Stimulated activated naive CD8-positive, alpha-beta T cell treated with anti-CD3 and anti-CD28 coated beads, Interleukin-15, amount 100 ng/mL, for 72 hours (primary cell): ENCODE data around the gene COL19A1.

Source experiments
- ATAC-seq: fragments of 150-1000 bp; cut with Tn5 transposase; 2 replicates; pipeline ENCODE4 v1.10.0; 2021; ENCODE audit warnings: mild to moderate bottlenecking, moderate library complexity
- DNase-seq, 2 donors: peaks; one replicate each; pipeline ENCODE4 v3.0.0; 2021 to 2022
- H3K27ac Mint-ChIP-seq, 2 donors: one replicate each; pipeline ENCODE4 v1.8.0; 2022; ENCODE audit warnings: mild to moderate bottlenecking in 2 of 2, mixed read lengths in 2 of 2, moderate library complexity in 2 of 2
- H3K27me3 Mint-ChIP-seq: one replicate; pipeline ENCODE4 v1.8.0; 2022; ENCODE audit warnings: mixed read lengths
- H3K4me1 Mint-ChIP-seq: one replicate; pipeline ENCODE4 v1.8.0; 2022; ENCODE audit warnings: mild to moderate bottlenecking, mixed read lengths
- H3K4me3 Mint-ChIP-seq, 2 donors: one replicate each; pipeline ENCODE4 v1.8.0; 2022; ENCODE audit warnings: mild to moderate bottlenecking in 2 of 2, mixed read lengths in 2 of 2, moderate library complexity in 1 of 2
- H3K9me3 Mint-ChIP-seq, 2 donors: one replicate each; pipeline ENCODE4 v1.8.0; 2022; ENCODE audit warnings: mixed read lengths in 2 of 2

Gene COL19A1

GRCh38 chr6:69846770-69847491 is 19.4 kb upstream of the COL19A1 start:
- no peaks in the 10 kb centered on the region for H3K4me1 Mint-ChIP-seq
- no peak for DNase-seq
- ATAC-seq = no peak
- H3K27ac Mint-ChIP-seq = no peak overlapping the region
- H3K27me3 Mint-ChIP-seq = peaks cover 15% of the 10 kb centered on the region
- no peaks in the 10 kb centered on the region for H3K9me3 Mint-ChIP-seq
- H3K4me3 Mint-ChIP-seq = no peak overlapping the region

- Mint-ChIP-seq H3K27me3 (peaks cover 16% of the 10 kb centered on the region), H3K4me3 (no peak overlapping the region)
- no peak for ATAC-seq
These were observed 18.9 kb upstream of the COL19A1 start for GRCh38 chr6:69847492-69847788.

GRCh38 chr6:69848552-69848951 is 17.8 kb upstream of the COL19A1 start:
- peaks cover 16% of the 10 kb centered on the region for H3K27me3 Mint-ChIP-seq
- no peak for DNase-seq
- H3K9me3 Mint-ChIP-seq = peaks cover 8 to 10% of the 10 kb centered on the region in 2 donors
- no peak overlapping the region for H3K27ac Mint-ChIP-seq
- H3K4me3 Mint-ChIP-seq = no peak overlapping the region
- no peaks in the 10 kb centered on the region for H3K4me1 Mint-ChIP-seq
- ATAC-seq = no peak

More at GRCh38 chr6:69847492-69847788, 18.9 kb upstream of the COL19A1 start:
- Mint-ChIP-seq H3K27ac (no peak overlapping the region), H3K4me1 (no peaks in the 10 kb centered on the region), H3K9me3 (peaks cover under 1 to 2% of the 10 kb centered on the region in 2 donors)
- no peak for DNase-seq

GRCh38 chr6:69852706-69853105 is 13.7 kb upstream of the COL19A1 start:
- Mint-ChIP-seq H3K4me3 (no peak overlapping the region), H3K27ac (no peak overlapping the region), H3K4me1 (no peaks in the 10 kb centered on the region), H3K27me3 (peaks cover 13% of the 10 kb centered on the region), H3K9me3 (peaks cover 8 to 10% of the 10 kb centered on the region in 2 donors)
- ATAC-seq (no peak), DNase-seq (no peak)

GRCh38 chr6:69861986-69862385 is 4.4 kb upstream of the COL19A1 start:
- peaks cover 7% of the 10 kb centered on the region for H3K27me3 Mint-ChIP-seq
- no peak overlapping the region for H3K4me3 Mint-ChIP-seq
- ATAC-seq (no peak), DNase-seq (no peak)
- peaks cover 0 to 4% of the 10 kb centered on the region in 2 donors for H3K9me3 Mint-ChIP-seq
- H3K27ac Mint-ChIP-seq = no peak overlapping the region
- peaks cover 9% of the 10 kb centered on the region for H3K4me1 Mint-ChIP-seq

- no peak overlapping the region for H3K27ac Mint-ChIP-seq
- DNase-seq = no peak
- H3K4me3 Mint-ChIP-seq = no peak overlapping the region
- peaks cover 0 to 4% of the 10 kb centered on the region in 2 donors for H3K9me3 Mint-ChIP-seq
- H3K4me1 Mint-ChIP-seq = peaks cover 24% of the 10 kb centered on the region
- H3K27me3 Mint-ChIP-seq = peaks cover 21% of the 10 kb centered on the region
- no peak for ATAC-seq
These were observed 2.6 kb upstream of the COL19A1 start for GRCh38 chr6:69863766-69864165.

GRCh38 chr6:69865126-69865525 is 1.2 kb upstream of the COL19A1 start:
- no peak overlapping the region for H3K4me3 Mint-ChIP-seq

GRCh38 chr6:69866770-69867638 is 648 bp downstream of the COL19A1 start:
- ATAC-seq = peak; percentile 91
- H3K4me3 Mint-ChIP-seq = peak overlapping the region; percentile 83 to 89
- DNase-seq = peak; percentile 68 to 71

More at GRCh38 chr6:69865126-69865525, 1.2 kb upstream of the COL19A1 start:
- DNase-seq (no peak), ATAC-seq (no peak)
- H3K27me3 Mint-ChIP-seq = peaks cover 30% of the 10 kb centered on the region
- H3K27ac Mint-ChIP-seq = no peak overlapping the region
- peaks cover 0 to under 1% of the 10 kb centered on the region in 2 donors for H3K9me3 Mint-ChIP-seq
- H3K4me1 Mint-ChIP-seq = peaks cover 24% of the 10 kb centered on the region

GRCh38 chr6:69867639-69867976 is 1.3 kb downstream of the COL19A1 start:
- H3K27me3 Mint-ChIP-seq = peaks cover 38% of the 10 kb centered on the region
- H3K9me3 Mint-ChIP-seq = no peaks in the 10 kb centered on the region
- H3K4me1 Mint-ChIP-seq = peaks cover 24% of the 10 kb centered on the region
- peak; percentile 56 for ATAC-seq
- peak overlapping the region; percentile 83 to 89 for H3K4me3 Mint-ChIP-seq
- H3K27ac Mint-ChIP-seq = peak overlapping the region; percentile 66 to 71
- no peak for DNase-seq

More at GRCh38 chr6:69866770-69867638, 648 bp downstream of the COL19A1 start:
- H3K4me1 Mint-ChIP-seq = peaks cover 24% of the 10 kb centered on the region
- peak overlapping the region in 1 of 2 donors; percentile 83 for H3K27ac Mint-ChIP-seq
- H3K27me3 Mint-ChIP-seq = peaks cover 38% of the 10 kb centered on the region
- H3K9me3 Mint-ChIP-seq = no peaks in the 10 kb centered on the region

GRCh38 chr6:69868252-69868804 is 2.0 kb downstream of the COL19A1 start:
- Mint-ChIP-seq H3K27me3 (peaks cover 38% of the 10 kb centered on the region), H3K9me3 (no peaks in the 10 kb centered on the region), H3K4me1 (peaks cover 24% of the 10 kb centered on the region), H3K4me3 (peak overlapping the region; percentile 83 to 89), H3K27ac (peak overlapping the region in 1 of 2 donors; percentile 62)
- DNase-seq = no peak
- ATAC-seq = no peak

GRCh38 chr6:69868961-69869360 is 2.6 kb downstream of the COL19A1 start:
- ATAC-seq = no peak
- DNase-seq = no peak
- Mint-ChIP-seq H3K4me1 (peaks cover 24% of the 10 kb centered on the region), H3K27ac (no peak overlapping the region), H3K9me3 (no peaks in the 10 kb centered on the region), H3K27me3 (peaks cover 42% of the 10 kb centered on the region), H3K4me3 (peak overlapping the region in 1 of 2 donors; percentile 0)

GRCh38 chr6:69871107-69871506 is 4.8 kb downstream of the COL19A1 start:
- peaks cover 54% of the 10 kb centered on the region for H3K27me3 Mint-ChIP-seq
- ATAC-seq = no peak
- H3K27ac Mint-ChIP-seq = no peak overlapping the region
- peaks cover 23% of the 10 kb centered on the region for H3K4me1 Mint-ChIP-seq
- no peak for DNase-seq
- no peak overlapping the region for H3K4me3 Mint-ChIP-seq
- H3K9me3 Mint-ChIP-seq = no peaks in the 10 kb centered on the region

GRCh38 chr6:69873291-69873690 is 6.9 kb downstream of the COL19A1 start:
- peaks cover 40% of the 10 kb centered on the region for H3K27me3 Mint-ChIP-seq
- H3K4me3 Mint-ChIP-seq = no peak overlapping the region
- H3K9me3 Mint-ChIP-seq = no peaks in the 10 kb centered on the region
- H3K27ac Mint-ChIP-seq = no peak overlapping the region
- DNase-seq = no peak
- H3K4me1 Mint-ChIP-seq = peaks cover 5% of the 10 kb centered on the region
- no peak for ATAC-seq

- Mint-ChIP-seq H3K27me3 (peaks cover 24% of the 10 kb centered on the region), H3K27ac (no peak overlapping the region), H3K4me3 (no peak overlapping the region), H3K9me3 (no peaks in the 10 kb centered on the region), H3K4me1 (no peaks in the 10 kb centered on the region)
- ATAC-seq (no peak), DNase-seq (no peak)
These were observed 9.4 kb downstream of the COL19A1 start for GRCh38 chr6:69875715-69876114.

- ATAC-seq (no peak), DNase-seq (no peak)
- no peaks in the 10 kb centered on the region for H3K9me3 Mint-ChIP-seq
- H3K4me3 Mint-ChIP-seq = no peak overlapping the region
- H3K4me1 Mint-ChIP-seq = no peaks in the 10 kb centered on the region
- H3K27me3 Mint-ChIP-seq = peaks cover 44% of the 10 kb centered on the region
- H3K27ac Mint-ChIP-seq = no peak overlapping the region
These were observed 12.4 kb downstream of the COL19A1 start for GRCh38 chr6:69878795-69879194.

GRCh38 chr6:69880601-69881000 is 14.2 kb downstream of the COL19A1 start:
- no peak overlapping the region for H3K4me3 Mint-ChIP-seq
- no peak overlapping the region for H3K27ac Mint-ChIP-seq
- H3K27me3 Mint-ChIP-seq = peaks cover 40% of the 10 kb centered on the region
- H3K9me3 Mint-ChIP-seq = no peaks in the 10 kb centered on the region
- ATAC-seq (no peak), DNase-seq (no peak)
- H3K4me1 Mint-ChIP-seq = no peaks in the 10 kb centered on the region
